Neutrophil (primary cell): ENCODE measurements around the gene C4orf33.

Experiments
- H3K27ac ChIP-seq: fragments of 200-600 bp; sonication (generic); 2 replicates; pipeline ENCODE4 v1.5.1; 2016; ENCODE audit warnings: mild to moderate bottlenecking, moderate library complexity
- H3K27me3 ChIP-seq: fragments of 200-600 bp; sonication (generic); 2 replicates; pipeline ENCODE4 v1.6.0; 2016; ENCODE audit warnings: mild to moderate bottlenecking
- H3K36me3 ChIP-seq: fragments of 200-600 bp; sonication (generic); 2 replicates; pipeline ENCODE4 v1.5.1; 2017
- H3K4me1 ChIP-seq, 2 experiments: fragments of 200-600 bp in 1 of 2; sonication (generic) in 1 of 2; 1 replicate in 1 of 2; 2 replicates in 1 of 2; pipeline versions ENCODE4 v1.5.1 to v1.6.1; 2013 to 2016; ENCODE audit warnings: low read depth in 1 of 2, low read length in 1 of 2, mild to moderate bottlenecking in 1 of 2, moderate library complexity in 1 of 2; ENCODE audit not compliant: control insufficient read depth in 1 of 2, insufficient read depth in 1 of 2
- H3K4me3 ChIP-seq, 2 experiments: fragments of 200-600 bp in 1 of 2; sonication (generic) in 1 of 2; 1 replicate in 1 of 2; 2 replicates in 1 of 2; pipeline ENCODE4 v1.5.1; 2013 to 2016; ENCODE audit warnings: low read depth in 1 of 2, low read length in 1 of 2, mild to moderate bottlenecking in 1 of 2, moderate library complexity in 1 of 2
- H3K9me3 ChIP-seq: fragments of 200-600 bp; sonication (generic); 2 replicates; pipeline ENCODE4 v1.5.1; 2016
- TF ChIP-seq, protein P1 (sequence below): fragments of 200-600 bp; sonication (generic); IDR thresholded peaks from 2 replicates; pipeline ENCODE4 v1.5.1; 2016; ENCODE audit warnings: antibody characterized with exemption

The C4orf33 gene

DNA sequence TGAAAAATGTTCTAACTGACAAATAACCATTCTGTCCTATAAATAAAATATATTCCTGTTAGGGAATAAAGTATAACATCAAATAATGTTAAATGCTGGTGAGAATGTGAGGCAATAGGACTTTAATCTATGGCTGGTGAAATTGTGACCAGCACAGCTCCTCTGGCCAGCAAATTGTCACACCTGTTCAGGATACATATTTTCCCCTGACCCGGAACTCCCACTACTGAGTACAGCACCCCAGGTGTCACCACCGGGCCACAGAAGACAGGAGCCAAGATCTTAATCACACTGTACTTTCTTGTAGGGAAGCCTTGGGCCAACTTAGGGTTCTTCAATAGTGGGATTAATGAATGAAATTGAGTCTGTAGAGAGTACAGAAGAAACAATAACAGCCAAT, 33.2 kb downstream of the C4orf33 start:
- TF ChIP-seq, protein P1, sequence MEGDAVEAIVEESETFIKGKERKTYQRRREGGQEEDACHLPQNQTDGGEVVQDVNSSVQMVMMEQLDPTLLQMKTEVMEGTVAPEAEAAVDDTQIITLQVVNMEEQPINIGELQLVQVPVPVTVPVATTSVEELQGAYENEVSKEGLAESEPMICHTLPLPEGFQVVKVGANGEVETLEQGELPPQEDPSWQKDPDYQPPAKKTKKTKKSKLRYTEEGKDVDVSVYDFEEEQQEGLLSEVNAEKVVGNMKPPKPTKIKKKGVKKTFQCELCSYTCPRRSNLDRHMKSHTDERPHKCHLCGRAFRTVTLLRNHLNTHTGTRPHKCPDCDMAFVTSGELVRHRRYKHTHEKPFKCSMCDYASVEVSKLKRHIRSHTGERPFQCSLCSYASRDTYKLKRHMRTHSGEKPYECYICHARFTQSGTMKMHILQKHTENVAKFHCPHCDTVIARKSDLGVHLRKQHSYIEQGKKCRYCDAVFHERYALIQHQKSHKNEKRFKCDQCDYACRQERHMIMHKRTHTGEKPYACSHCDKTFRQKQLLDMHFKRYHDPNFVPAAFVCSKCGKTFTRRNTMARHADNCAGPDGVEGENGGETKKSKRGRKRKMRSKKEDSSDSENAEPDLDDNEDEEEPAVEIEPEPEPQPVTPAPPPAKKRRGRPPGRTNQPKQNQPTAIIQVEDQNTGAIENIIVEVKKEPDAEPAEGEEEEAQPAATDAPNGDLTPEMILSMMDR, result no peak
- Histone ChIP-seq H3K4me3 (no peak overlapping the region), H3K9me3 (no peaks in the 10 kb centered on the region), H3K36me3 (no peaks in the 10 kb centered on the region), H3K4me1 (no peaks in the 10 kb centered on the region), H3K27ac (no peak overlapping the region), H3K27me3 (no peaks in the 10 kb centered on the region)

DNA sequence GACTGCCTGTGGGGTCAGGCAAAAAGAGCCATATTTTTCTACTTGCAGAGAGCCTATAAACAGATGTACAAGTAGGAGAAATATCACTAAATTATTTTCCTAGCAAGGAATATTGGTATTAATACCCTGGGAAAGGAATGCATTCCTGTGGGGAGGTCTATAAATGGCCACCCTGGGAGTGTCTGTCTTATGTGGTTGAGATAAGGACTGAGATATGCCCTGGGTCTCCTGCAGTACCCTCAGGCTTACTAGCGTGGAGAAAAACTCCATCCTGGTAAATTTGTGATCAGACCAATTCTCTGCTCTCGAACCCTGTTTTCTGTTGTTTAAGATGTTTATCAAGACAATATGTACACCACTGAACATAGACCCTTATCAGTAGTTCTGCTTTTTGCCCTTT, 35.4 kb downstream of the C4orf33 start:
- Histone ChIP-seq H3K36me3 (no peaks in the 10 kb centered on the region), H3K27me3 (no peaks in the 10 kb centered on the region), H3K9me3 (no peaks in the 10 kb centered on the region), H3K4me1 (no peaks in the 10 kb centered on the region), H3K4me3 (no peak overlapping the region), H3K27ac (no peak overlapping the region)
- TF ChIP-seq, protein P1, result no peak

DNA sequence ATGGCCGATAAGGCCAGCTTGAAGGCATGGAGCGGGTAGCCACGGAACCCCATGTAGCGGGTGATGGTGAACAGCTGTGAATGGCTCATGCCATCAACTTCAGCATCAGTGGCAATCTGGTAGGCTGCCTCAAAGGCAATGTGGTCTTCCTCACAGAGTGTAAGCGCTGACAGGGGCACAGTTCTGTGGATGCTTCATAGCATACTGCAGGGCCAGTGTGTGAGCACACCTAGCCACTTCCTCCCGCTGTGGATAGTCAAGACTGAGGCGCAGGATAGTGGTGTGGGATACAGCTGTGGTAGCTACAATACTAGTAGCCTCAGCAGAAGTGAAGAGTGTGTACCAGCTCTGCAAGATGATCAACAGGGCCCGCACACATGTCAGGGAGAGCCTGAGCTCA, 40.5 kb downstream of the C4orf33 start:
- no peak overlapping the region for H3K27ac ChIP-seq
- peaks cover 1% of the 10 kb centered on the region for H3K27me3 ChIP-seq
- no peak overlapping the region for H3K4me3 ChIP-seq
- H3K9me3 ChIP-seq, result no peaks in the 10 kb centered on the region
- TF ChIP-seq, protein P1, result no peak
- H3K36me3 ChIP-seq, result no peaks in the 10 kb centered on the region
- H3K4me1 ChIP-seq, result no peaks in the 10 kb centered on the region

DNA sequence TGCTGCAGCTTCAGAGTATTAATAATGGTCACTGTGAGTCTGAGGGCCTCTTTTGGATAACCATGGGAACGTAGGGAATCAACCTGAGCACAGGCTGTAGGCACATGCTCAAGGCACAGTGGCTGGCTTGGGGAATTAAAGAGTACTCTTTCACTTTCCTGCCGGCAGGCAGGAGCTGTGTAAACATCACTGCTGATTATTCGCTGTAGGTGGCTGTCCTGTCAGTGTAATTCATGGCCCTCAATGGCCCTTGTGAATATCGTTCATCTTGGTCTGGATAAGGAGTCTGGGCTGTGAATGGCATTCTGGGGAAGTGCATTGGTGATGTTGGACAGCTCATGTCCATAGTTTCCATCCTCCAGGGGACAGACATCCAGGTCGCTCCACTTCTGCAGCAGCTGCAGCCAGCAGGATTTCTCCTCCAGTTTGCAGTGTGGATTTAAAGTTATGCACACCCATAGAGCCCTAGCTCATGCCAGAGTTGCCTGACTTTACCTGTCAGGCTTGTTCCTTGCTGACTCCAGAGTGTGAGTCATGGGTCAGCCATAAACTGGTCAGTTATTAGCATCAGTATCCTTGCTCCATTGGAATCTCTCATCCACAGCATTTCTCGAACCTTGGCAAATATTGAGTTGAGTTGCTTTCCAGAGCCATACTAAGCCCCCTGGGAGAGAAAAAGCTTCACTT, 43.0 kb downstream of the C4orf33 start:
- H3K36me3 ChIP-seq, result no peaks in the 10 kb centered on the region
- TF ChIP-seq, protein P1, result no peak
- H3K4me1 ChIP-seq, result no peaks in the 10 kb centered on the region
- no peak overlapping the region for H3K27ac ChIP-seq
- H3K27me3 ChIP-seq, result peaks cover 16% of the 10 kb centered on the region
- no peaks in the 10 kb centered on the region for H3K9me3 ChIP-seq
- no peak overlapping the region for H3K4me3 ChIP-seq

DNA sequence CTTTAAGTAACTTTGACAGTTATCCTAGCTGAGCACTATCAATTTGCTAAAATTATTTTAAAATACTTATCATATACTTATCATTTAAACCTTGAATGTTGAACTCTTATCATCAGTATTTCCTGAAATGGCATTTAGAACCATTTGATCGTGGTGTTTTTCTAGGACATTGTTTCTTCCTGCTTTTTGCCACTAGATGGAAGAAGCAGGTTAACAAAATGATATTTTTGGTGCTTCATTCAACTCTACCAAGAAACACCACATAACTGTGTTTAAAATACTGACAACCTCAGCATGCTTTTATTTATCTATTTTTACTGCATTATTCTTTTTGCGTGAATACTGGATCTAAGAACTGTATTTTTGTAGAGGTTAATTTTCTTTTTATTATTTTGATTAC, 44.6 kb downstream of the C4orf33 start:
- Histone ChIP-seq H3K9me3 (no peaks in the 10 kb centered on the region), H3K27me3 (peaks cover 20% of the 10 kb centered on the region), H3K4me1 (no peaks in the 10 kb centered on the region), H3K4me3 (no peak overlapping the region), H3K36me3 (no peaks in the 10 kb centered on the region), H3K27ac (no peak overlapping the region)
- TF ChIP-seq, protein P1, result no peak
